ENCODE results near the gene QSOX2.

The QSOX2 gene

GRCh38 chr9:136209232-136209631 lies 36.4 kb downstream of the QSOX2 start:
- no peaks in the 10 kb centered on the region for H3K36me3 ChIP-seq (ENCODE audit: insufficient read depth)
- H3K27me3 ChIP-seq (ENCODE audit: insufficient read depth, low read depth), result no peaks in the 10 kb centered on the region
- no peak overlapping the region for H2AFZ ChIP-seq (ENCODE audit: low read depth)
- H3K4me3 ChIP-seq (IDR thresholded peaks at IDR 0.05; ENCODE audit: insufficient read depth, low read depth, low read length), result no peak overlapping the region
- TF ChIP-seq CTCF (conservative IDR thresholded peaks at IDR 0.05; ENCODE audit: low read depth, low read length), result no peak
- H3K9ac ChIP-seq, result no peak overlapping the region
- H4K20me1 ChIP-seq (ENCODE audit: insufficient read depth), result no peaks in the 10 kb centered on the region
- no peaks in the 10 kb centered on the region for H3K79me2 ChIP-seq (ENCODE audit: insufficient read depth, low read depth)
- H3K4me1 ChIP-seq (ENCODE audit: low read depth, poor library complexity, severe bottlenecking), result peaks cover 50% of the 10 kb centered on the region
- H3K4me2 ChIP-seq, result peak overlapping the region; percentile 21; the same call in 1 of the 2 replicates
- no peak overlapping the region for H3K27ac ChIP-seq

- Histone ChIP-seq H4K20me1 (ENCODE audit: insufficient read depth) (no peaks in the 10 kb centered on the region), H3K4me3 (IDR thresholded peaks at IDR 0.05; ENCODE audit: insufficient read depth, low read depth, low read length) (no peak overlapping the region), H3K4me1 (ENCODE audit: low read depth, poor library complexity, severe bottlenecking) (peaks cover 50% of the 10 kb centered on the region), H3K9ac (no peak overlapping the region), H3K4me2 (peak overlapping the region; percentile 23; the same call in 1 of the 2 replicates), H3K36me3 (ENCODE audit: insufficient read depth) (no peaks in the 10 kb centered on the region), H3K27me3 (ENCODE audit: insufficient read depth, low read depth) (no peaks in the 10 kb centered on the region), H2AFZ (ENCODE audit: low read depth) (no peak overlapping the region), H3K27ac (peak overlapping the region; percentile 3; the same call in 1 of the 2 replicates), H3K79me2 (ENCODE audit: insufficient read depth, low read depth) (no peaks in the 10 kb centered on the region)
- TF ChIP-seq CTCF (conservative IDR thresholded peaks at IDR 0.05; ENCODE audit: low read depth, low read length), result no peak
Measured at GRCh38 chr9:136208675-136209074, 36.9 kb downstream of the QSOX2 start.

GRCh38 chr9:136207616-136208015 lies 38.0 kb downstream of the QSOX2 start:
- Histone ChIP-seq H3K9ac (no peak overlapping the region; the same call in 1 of the 2 replicates), H4K20me1 (ENCODE audit: insufficient read depth) (no peaks in the 10 kb centered on the region), H3K36me3 (ENCODE audit: insufficient read depth) (no peaks in the 10 kb centered on the region), H3K4me2 (peak overlapping the region; percentile 72), H3K4me3 (IDR thresholded peaks at IDR 0.05; ENCODE audit: insufficient read depth, low read depth, low read length) (no peak overlapping the region), H2AFZ (ENCODE audit: low read depth) (no peak overlapping the region), H3K4me1 (ENCODE audit: low read depth, poor library complexity, severe bottlenecking) (peaks cover 50% of the 10 kb centered on the region), H3K27ac (peak overlapping the region; percentile 75), H3K79me2 (ENCODE audit: insufficient read depth, low read depth) (no peaks in the 10 kb centered on the region), H3K27me3 (ENCODE audit: insufficient read depth, low read depth) (no peaks in the 10 kb centered on the region)
- no peak for TF ChIP-seq CTCF (conservative IDR thresholded peaks at IDR 0.05; ENCODE audit: low read depth, low read length)

- Histone ChIP-seq H4K20me1 (ENCODE audit: insufficient read depth) (no peaks in the 10 kb centered on the region), H3K27ac (peak overlapping the region; percentile 75), H3K36me3 (ENCODE audit: insufficient read depth) (no peaks in the 10 kb centered on the region), H3K79me2 (ENCODE audit: insufficient read depth, low read depth) (no peaks in the 10 kb centered on the region), H3K4me2 (peak overlapping the region; percentile 72), H3K4me1 (ENCODE audit: low read depth, poor library complexity, severe bottlenecking) (peaks cover 50% of the 10 kb centered on the region), H3K4me3 (IDR thresholded peaks at IDR 0.05; ENCODE audit: insufficient read depth, low read depth, low read length) (no peak overlapping the region), H3K27me3 (ENCODE audit: insufficient read depth, low read depth) (peaks cover 4% of the 10 kb centered on the region; the same call in 1 of the 2 replicates), H2AFZ (ENCODE audit: low read depth) (no peak overlapping the region), H3K9ac (peak overlapping the region; percentile 14; the same call in 1 of the 2 replicates)
- TF ChIP-seq CTCF (conservative IDR thresholded peaks at IDR 0.05; ENCODE audit: low read depth, low read length), result no peak
Measured at GRCh38 chr9:136206602-136207275, 38.9 kb downstream of the QSOX2 start.
